ENCODE measurements around the gene PGLYRP3. TPM values are rescaled to one million over a fixed set of nuclear protein-coding genes. Genes with fewer than 3 reads are reported as not detected.

PGLYRP3 gene
- not detected for total RNA-seq
- polyA plus RNA-seq = not detected
- long read RNA-seq, donor 1 = 0 reads
- long read RNA-seq, donor 2 = 0 reads
- long read RNA-seq, donor 3 = 0 reads

GRCh38 chr1:153312570-153313186 lies at the start of gene PGLYRP3:
Gene PGLYRP3, minus strand, starts transcription at chr1:153312952. Its CDS starts 2,287 bp downstream, at chr1:153310665.
- TF ChIP-seq CTCF (IDR thresholded peaks at IDR 0.05) = no peak
- no peak for TF ChIP-seq POLR2A (IDR thresholded peaks at IDR 0.05)
- H3K27me3 ChIP-seq = peaks cover 0 to 2% (median 0%) of the 10 kb centered on the region in 9 donors
- no peaks in the 10 kb centered on the region for H3K36me3 ChIP-seq
- WGBS, 4 donors = 69 to 84% (median 72%) methylated on average over 4 of the region's 4 CpGs
- ATAC-seq (no peak), DNase-seq (no peak)
- H3K27ac ChIP-seq = no peak within 1 kb of the TSS
- H3K4me3 ChIP-seq = no peak within 1 kb of the TSS
- intact Hi-C loops (cut with DNase I) = no loop called here
- no peaks in the 10 kb centered on the region for H3K4me1 ChIP-seq
- H3K9me3 ChIP-seq = peaks cover 0 to 11% (median 0%) of the 10 kb centered on the region in 12 donors

GRCh38 chr1:153362187-153362775 lies 49.5 kb upstream of the PGLYRP3 start:
- H3K36me3 ChIP-seq = no peaks in the 10 kb centered on the region
- intact Hi-C loops (cut with DNase I) = no loop called here

GRCh38 chr1:153361480-153362109 lies 48.8 kb upstream of the PGLYRP3 start:
- Histone ChIP-seq H3K36me3 (no peaks in the 10 kb centered on the region), H3K4me1 (peaks cover 0 to 68% (median 0%) of the 10 kb centered on the region in 12 donors), H3K4me3 (no peak overlapping the region), H3K27me3 (no peaks in the 10 kb centered on the region), H3K9me3 (no peaks in the 10 kb centered on the region), H3K27ac (peak overlapping the region in 1 of 12 donors; percentile 92)
- ATAC-seq (no peak), DNase-seq (no peak)
- intact Hi-C loops (cut with DNase I) = no loop called here
- TF ChIP-seq POLR2A (IDR thresholded peaks at IDR 0.05) (no peak), CTCF (IDR thresholded peaks at IDR 0.05) (no peak)
- 67 to 88% (median 82%) methylated on average over 3 to 4 of the region's 4 CpGs for WGBS, 4 donors

More at GRCh38 chr1:153362187-153362775, 49.5 kb upstream of the PGLYRP3 start:
- ATAC-seq (no peak), DNase-seq (no peak)
- Histone ChIP-seq H3K27me3 (no peaks in the 10 kb centered on the region), H3K27ac (no peak overlapping the region), H3K4me1 (peaks cover 0 to 66% (median 0%) of the 10 kb centered on the region in 12 donors), H3K4me3 (no peak overlapping the region), H3K9me3 (no peaks in the 10 kb centered on the region)
- no peak for TF ChIP-seq CTCF (IDR thresholded peaks at IDR 0.05)
- WGBS, 4 donors = 72 to 100% (median 86%) methylated on average over 2 to 3 of the region's 3 CpGs
